Activated T-cell treated with anti-CD3 and anti-CD28 coated beads for 4 hours (primary cell): ENCODE measurements around the gene GPC6.

Source experiments
- DNase-seq: peaks from one replicate; pipeline ENCODE4 v3.0.0-alpha.2; 2020

GPC6 gene

GRCh38 chr13:94087100-94087499, 860.5 kb downstream of the GPC6 start:
- no peak for DNase-seq

GRCh38 chr13:94088742-94089141, 862.1 kb downstream of the GPC6 start:
- DNase-seq, result no peak

- DNase-seq, result no peak
Measured at GRCh38 chr13:94090773-94091480, 864.3 kb downstream of the GPC6 start.

- DNase-seq, result no peak
Measured at GRCh38 chr13:94093652-94094315, 867.2 kb downstream of the GPC6 start.

- no peak for DNase-seq
Measured at GRCh38 chr13:94109715-94110374, 883.2 kb downstream of the GPC6 start.

GRCh38 chr13:94112227-94112626, 885.6 kb downstream of the GPC6 start:
- no peak for DNase-seq

DNA sequence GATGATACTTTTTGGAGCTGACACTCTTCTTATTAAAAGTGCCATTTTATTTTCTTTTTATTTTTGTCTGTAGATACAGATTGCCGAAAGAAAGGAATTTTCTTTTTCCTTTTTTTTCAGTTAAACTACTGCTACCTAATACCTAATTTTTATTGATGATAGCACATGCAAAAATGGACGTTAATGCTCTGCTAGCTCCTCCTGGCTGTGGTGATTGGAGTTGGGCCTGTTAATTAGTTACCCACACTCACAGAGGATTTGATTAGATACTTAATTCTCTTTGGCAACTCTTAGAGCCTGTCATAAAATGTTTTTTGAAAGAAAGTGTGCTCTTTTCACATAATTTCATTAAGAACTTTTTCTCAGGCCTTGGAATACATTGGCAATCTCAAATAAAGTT, 886.1 kb downstream of the GPC6 start:
- no peak for DNase-seq

GRCh38 chr13:94113245-94113644, 886.6 kb downstream of the GPC6 start:
- no peak for DNase-seq

GRCh38 chr13:94114166-94114565, 887.6 kb downstream of the GPC6 start:
- DNase-seq, result no peak

DNA sequence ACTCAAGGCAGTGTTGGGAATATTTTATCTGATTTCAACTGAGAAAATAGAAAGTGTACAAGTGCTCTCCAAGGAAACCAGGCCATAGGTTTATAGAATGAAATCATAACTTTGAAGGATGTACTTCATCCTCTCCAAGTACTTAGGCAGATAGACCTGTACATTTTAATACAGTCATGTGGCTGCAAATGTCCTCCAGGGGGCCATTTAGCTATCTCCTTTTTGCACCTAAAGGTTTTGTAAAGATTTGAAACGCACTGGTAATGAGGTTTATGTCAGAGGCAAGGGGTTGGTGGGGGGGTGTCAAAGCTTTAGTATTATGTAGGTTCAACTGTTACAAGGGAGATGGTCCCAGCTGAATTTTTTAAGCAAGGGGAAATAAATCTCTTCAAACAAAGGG, 888.4 kb downstream of the GPC6 start:
- DNase-seq, result no peak

GRCh38 chr13:94119360-94119936, 892.8 kb downstream of the GPC6 start:
- no peak for DNase-seq

DNA sequence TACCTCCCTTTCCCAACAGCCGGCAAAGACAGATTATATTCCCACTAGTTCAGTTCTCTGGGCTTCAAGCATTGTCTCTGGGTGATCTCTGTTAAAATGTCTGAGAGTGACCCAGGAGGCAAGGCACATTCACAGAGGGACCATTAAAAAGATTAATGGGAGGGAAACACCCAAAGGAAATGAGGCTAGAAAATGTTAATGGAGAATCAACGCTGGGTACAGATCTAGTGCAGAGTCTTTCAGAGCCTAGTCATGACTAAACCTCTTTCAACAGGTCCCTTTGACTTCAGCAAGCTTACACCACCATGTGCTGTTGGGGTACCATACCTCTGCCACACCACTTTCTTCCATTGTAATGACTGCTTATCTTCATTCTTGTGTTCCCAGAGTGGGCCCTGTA, 894.3 kb downstream of the GPC6 start:
- no peak for DNase-seq

GRCh38 chr13:94121686-94122085, 895.1 kb downstream of the GPC6 start:
- no peak for DNase-seq

DNA sequence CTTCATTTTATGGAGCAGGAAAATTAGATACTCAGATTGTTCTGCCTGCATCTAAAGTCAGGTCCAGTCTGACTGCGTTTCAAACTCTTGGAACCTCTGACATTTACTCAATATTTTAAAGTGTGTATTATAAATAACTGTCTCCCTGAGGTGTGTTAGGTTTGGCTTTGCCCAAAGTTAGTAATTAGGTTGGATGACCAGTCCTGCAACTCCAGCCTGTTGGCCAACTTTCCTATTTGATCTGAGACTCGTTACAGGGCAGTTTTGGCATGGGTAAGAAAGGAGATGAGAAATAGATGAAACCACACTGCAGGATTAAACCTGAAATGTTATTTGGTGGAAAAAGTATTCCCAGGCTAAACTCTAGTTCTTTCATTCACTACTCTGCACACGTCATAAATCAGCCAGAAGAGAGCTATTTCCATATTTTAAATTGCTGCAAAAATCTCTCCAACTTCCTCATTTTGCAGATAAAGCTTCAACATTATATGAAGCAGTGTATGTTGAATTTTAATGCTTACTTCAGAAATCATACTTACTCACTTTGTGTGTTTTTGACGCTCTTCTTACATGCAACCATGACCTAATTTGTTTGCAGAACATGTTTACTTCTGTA, 895.8 kb downstream of the GPC6 start:
- DNase-seq, result no peak

DNA sequence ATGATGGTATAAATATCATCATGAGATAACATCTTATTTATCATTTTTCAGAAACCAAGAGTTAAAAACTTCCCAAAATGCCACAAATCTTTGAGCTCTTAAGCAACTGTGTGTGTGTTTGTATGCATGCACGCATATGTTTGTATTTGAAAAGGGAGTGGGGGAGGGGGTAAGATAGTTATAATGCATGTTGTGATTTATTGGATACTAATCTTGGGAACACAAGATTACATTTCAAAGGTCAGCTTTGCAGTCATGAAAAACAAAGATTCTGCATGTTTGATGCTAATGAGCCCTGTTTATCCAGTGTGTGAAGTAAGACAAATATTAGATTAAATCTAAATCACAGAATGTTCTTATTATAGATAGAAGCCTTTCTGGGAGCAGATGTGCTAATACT, 897.0 kb downstream of the GPC6 start:
- DNase-seq, result no peak

GRCh38 chr13:94128430-94128829, 901.8 kb downstream of the GPC6 start:
- DNase-seq, result no peak

- DNase-seq, result no peak
Measured at GRCh38 chr13:94129490-94129894, 902.9 kb downstream of the GPC6 start.

DNA sequence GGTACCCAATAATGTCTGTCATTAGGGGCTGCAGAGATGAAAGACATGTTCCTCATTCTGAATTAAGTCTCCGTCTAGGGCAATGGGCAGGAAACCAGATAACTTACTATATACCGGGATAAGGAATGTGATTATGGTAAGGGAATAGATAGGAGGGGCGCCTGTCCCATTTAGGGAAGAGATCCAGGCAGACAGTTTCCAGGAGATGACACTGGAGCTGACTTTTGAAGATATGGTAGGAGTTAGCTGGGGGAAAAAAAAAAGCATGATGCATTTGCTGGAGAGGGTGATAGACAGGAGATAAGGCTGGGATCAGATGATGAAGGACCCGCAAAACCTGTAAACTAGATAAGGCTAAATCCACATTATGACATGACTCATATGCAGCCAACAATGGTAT, 912.2 kb downstream of the GPC6 start:
- DNase-seq, result no peak

DNA sequence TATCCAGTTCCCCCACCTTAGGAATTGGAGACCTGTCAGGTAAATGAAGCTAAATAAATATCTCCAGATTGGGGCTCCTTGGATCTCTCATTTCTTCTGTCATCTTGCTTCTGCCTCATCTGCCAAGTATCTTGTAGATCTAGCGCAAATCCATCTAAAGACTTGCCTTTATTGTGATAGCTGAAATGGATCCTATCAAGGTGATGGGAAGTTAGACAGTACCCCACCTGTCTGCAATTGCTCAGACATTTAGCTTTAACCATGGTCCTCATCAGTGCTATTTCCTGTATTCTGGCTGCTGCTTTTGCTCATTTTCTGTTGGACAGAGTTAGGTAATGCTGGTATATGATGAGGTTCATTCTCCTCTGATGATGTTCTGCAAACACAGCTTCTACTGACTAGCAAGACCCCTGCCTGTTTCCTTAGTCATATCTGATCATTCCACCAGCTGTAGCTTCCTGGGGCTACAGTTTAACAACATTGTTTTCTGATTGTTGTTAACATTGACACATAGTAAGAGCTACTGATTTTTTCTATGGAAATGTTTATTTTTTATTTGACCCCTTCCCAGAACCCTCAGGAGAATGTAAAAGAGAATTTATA, 912.9 kb downstream of the GPC6 start:
- no peak for DNase-seq

GRCh38 chr13:94140027-94140426, 913.4 kb downstream of the GPC6 start:
- no peak for DNase-seq

- DNase-seq, result no peak
Measured at GRCh38 chr13:94140511-94140910, 913.9 kb downstream of the GPC6 start.

DNA sequence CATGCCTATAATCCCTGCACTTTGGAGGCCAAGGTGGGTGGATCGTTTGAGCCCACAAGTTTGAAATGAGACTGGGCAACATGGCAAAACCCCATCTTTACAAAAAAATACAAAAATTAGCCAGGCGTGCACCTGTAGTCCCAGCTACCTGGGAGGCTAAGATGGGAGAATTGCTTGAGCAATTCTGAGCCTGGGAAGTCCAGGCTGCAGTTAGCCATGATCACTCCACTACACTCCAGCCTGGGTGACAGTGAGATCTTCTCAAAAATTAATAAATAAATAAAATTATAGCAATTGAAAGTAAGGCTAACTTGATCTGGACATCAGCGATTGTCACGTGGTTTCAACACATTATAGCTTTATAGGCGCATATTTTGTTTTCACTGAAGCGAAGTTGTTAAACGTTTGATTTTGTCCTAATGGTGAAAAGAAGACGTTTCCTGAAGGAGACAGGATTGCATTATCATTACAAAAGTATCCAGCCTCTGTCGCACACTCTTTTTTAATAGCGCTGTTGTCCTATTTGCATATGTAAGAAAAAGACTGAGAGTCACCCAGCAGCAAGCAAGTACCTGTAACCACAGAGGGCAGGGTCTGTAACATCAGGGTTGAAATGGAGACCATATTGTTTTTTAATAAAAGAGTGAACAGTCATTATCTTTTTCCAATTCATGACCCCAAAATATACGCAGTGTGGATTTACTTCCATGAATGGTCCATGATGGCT, 917.2 kb downstream of the GPC6 start:
- DNase-seq, result no peak
